ENCODE data around the gene SDCBP2. TPM values are rescaled to one million over a fixed set of nuclear protein-coding genes. Genes with fewer than 3 reads are reported as not detected.

SDCBP2 gene
- total and polyA plus RNA-seq, 4 donors = 1.9 to 6.1 (median 4.7) TPM

Other genes with a start within 250 kb of the SDCBP2 start
- gene PSMF1, start 210.5 kb downstream of the SDCBP2 start, total RNA-seq = 10 to 100 TPM; 43.6 to 90.6 TPM
- gene PSMF1, start 210.5 kb downstream of the SDCBP2 start, polyA plus RNA-seq = 100 to 1,000 TPM in 1 of 2 donors, 10 to 100 TPM in 1; 77.0 to 126 TPM
- 1 to 10 TPM in 1 of 2 donors, under 1 TPM in 1; 0.42 to 3.4 TPM for gene TMEM74B, start 144.2 kb downstream of the SDCBP2 start, total RNA-seq
- under 1 TPM; 0.14 to 0.76 TPM for gene TMEM74B, start 144.2 kb downstream of the SDCBP2 start, polyA plus RNA-seq
- gene C20orf202, start 125.7 kb downstream of the SDCBP2 start, total RNA-seq = under 1 TPM; 0.14 to 0.42 TPM
- gene C20orf202, start 125.7 kb downstream of the SDCBP2 start, polyA plus RNA-seq = under 1 TPM; 0.07 to 0.10 TPM
- not detected for gene RAD21L1, start 103.1 kb downstream of the SDCBP2 start, total RNA-seq
- gene RAD21L1, start 103.1 kb downstream of the SDCBP2 start, polyA plus RNA-seq = not detected
- under 1 TPM; 0.28 to 0.50 TPM for gene SNPH, start 62.8 kb downstream of the SDCBP2 start, total RNA-seq
- under 1 TPM; 0.04 to 0.14 TPM for gene SNPH, start 62.8 kb downstream of the SDCBP2 start, polyA plus RNA-seq
- gene FKBP1A, start 63.9 kb upstream of the SDCBP2 start, total RNA-seq = 10 to 100 TPM; 49.3 to 50.0 TPM
- 100 to 1,000 TPM; 104 to 114 TPM for gene FKBP1A, start 63.9 kb upstream of the SDCBP2 start, polyA plus RNA-seq
- 10 to 100 TPM; 13.7 to 32.5 TPM for gene NSFL1C, start 137.7 kb upstream of the SDCBP2 start, total RNA-seq
- 10 to 100 TPM; 36.9 to 49.0 TPM for gene NSFL1C, start 137.7 kb upstream of the SDCBP2 start, polyA plus RNA-seq
- 1 to 10 TPM; 2.8 to 4.4 TPM for gene SIRPB2, start 162.3 kb upstream of the SDCBP2 start, total RNA-seq
- gene SIRPB2, start 162.3 kb upstream of the SDCBP2 start, polyA plus RNA-seq = 1 to 10 TPM in 1 of 2 donors, under 1 TPM in 1; 0.99 to 1.5 TPM
- 1 to 10 TPM in 1 of 2 donors, not detected in 1; 1.1 TPM for gene SIRPD, start 228.6 kb upstream of the SDCBP2 start, total RNA-seq
- gene SIRPD, start 228.6 kb upstream of the SDCBP2 start, polyA plus RNA-seq = not detected